ENCODE measurements around the gene SNTG2. TPM values are rescaled to one million over a fixed set of nuclear protein-coding genes. Genes with fewer than 3 reads are reported as not detected.
A peak's percentile ranks its signal among the peaks of the same experiment; 100 is the strongest.

Gene SNTG2
- total RNA-seq, 1 donor: 0.09 TPM

DNA sequence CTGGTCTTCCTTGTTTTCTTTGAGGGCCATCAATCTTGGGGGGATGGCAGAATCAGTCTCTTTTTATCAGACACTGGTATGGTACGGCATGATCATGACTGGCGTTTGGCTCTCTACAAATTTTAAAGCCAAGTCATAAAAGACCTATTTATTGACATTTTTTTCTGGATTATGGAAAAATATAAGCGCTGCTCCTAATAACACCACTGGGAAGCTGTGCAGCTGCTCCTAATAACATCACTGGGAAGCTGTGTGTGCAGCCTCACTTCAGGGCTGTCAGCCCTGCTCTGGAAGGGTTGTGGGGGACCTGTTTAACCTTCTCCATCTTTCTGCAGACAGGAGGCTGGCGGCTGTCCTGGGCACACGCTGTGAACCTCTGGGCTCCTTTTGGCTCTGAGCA, 88.9 kb downstream of the SNTG2 start:
- no peak for DNase-seq (ENCODE audit: low read depth)
- TF ChIP-seq, protein P1, sequence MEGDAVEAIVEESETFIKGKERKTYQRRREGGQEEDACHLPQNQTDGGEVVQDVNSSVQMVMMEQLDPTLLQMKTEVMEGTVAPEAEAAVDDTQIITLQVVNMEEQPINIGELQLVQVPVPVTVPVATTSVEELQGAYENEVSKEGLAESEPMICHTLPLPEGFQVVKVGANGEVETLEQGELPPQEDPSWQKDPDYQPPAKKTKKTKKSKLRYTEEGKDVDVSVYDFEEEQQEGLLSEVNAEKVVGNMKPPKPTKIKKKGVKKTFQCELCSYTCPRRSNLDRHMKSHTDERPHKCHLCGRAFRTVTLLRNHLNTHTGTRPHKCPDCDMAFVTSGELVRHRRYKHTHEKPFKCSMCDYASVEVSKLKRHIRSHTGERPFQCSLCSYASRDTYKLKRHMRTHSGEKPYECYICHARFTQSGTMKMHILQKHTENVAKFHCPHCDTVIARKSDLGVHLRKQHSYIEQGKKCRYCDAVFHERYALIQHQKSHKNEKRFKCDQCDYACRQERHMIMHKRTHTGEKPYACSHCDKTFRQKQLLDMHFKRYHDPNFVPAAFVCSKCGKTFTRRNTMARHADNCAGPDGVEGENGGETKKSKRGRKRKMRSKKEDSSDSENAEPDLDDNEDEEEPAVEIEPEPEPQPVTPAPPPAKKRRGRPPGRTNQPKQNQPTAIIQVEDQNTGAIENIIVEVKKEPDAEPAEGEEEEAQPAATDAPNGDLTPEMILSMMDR (IDR thresholded peaks at IDR 0.05; ENCODE audit: insufficient read depth, low read length): no peak

DNA sequence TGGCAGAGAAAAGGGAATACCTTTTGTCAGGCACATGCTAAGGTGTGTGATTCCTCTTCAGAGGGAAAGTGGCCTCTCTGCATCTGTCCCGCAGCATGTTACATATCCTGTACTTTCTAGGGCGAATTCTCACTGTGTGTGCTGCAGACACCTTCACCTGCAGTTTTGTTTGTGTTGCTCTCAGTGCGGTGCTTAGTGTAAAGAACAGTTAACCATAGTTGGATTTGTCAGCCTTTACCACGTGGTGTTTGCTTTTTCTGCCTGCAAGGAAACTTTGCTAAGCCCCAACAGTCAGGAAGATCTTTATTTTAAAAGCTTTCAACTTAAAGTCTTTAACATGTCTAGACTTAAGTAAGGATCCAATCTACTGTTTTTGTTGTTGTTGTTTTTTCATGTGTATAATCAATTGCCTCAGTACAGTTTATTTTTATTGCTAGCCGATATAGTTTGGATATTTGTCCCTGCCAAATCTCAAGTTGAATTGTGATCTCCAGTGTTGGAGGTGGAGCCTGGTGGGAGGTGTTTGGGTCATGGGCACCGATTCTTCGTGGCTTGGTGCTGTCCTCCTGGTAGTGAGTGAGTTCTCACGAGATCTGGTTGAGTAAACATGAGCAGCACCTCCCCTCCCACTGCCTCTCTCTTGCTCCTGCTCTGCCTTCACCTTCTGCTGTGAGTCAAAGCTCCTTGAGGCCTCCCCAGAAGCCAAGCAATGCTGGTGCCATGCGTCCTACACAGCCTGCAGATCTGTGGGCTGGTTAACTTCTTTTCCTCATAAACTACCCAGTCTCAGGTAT, 90.6 kb downstream of the SNTG2 start:
- H3K4me3 ChIP-seq (ENCODE audit: low read depth, low read length): no peak overlapping the region
- no peak for DNase-seq (ENCODE audit: low read depth)
- TF ChIP-seq, protein P1 (IDR thresholded peaks at IDR 0.05; ENCODE audit: insufficient read depth, low read length): no peak

More for the DNA sequence above, 88.9 kb downstream of the SNTG2 start:
- H3K4me3 ChIP-seq (ENCODE audit: low read depth, low read length): no peak overlapping the region

DNA sequence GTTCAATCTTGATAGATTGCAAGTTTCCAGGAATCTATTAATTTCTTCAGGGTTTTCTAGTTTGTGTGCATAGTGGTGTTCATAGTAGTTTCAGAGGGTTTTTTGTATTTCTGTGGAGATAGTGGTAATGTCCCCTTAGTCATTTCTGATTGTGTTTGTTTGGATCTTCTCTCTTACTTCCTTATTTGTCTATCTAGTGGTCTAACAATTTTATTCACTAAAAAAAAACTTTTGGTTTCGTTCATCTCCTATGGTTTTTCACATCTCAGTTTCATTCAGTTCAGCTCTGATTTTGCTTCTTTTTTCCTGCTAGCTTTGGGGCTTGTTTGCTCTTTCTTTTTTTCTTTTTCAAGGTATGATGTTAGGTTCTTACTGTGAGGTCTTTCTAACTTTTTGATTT, 94.5 kb downstream of the SNTG2 start:
- DNase-seq (ENCODE audit: low read depth): no peak
- TF ChIP-seq, protein P1 (IDR thresholded peaks at IDR 0.05; ENCODE audit: insufficient read depth, low read length): no peak
- H3K4me3 ChIP-seq (ENCODE audit: low read depth, low read length): no peak overlapping the region

DNA sequence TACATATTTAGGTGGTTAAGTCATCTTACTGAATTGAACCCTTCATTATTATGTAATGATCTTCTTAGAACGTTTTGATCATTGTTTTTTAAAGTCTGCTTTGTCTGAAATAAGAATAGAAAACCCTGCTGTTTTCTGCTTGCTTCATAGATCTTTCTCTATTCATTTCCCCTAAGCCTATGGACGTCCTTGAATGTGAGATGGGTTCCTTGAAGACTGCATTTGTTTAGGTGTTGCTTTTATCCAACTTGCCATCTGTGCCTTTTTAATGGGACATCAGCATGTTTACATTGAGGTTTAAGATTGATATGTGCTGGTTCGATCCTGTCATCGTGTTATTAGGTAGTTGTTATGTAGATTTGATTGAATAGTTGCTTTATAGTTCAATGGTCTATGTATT, 95.4 kb downstream of the SNTG2 start:
- no peak for DNase-seq (ENCODE audit: low read depth)
- H3K4me3 ChIP-seq (ENCODE audit: low read depth, low read length): no peak overlapping the region
- TF ChIP-seq, protein P1 (IDR thresholded peaks at IDR 0.05; ENCODE audit: insufficient read depth, low read length): no peak

DNA sequence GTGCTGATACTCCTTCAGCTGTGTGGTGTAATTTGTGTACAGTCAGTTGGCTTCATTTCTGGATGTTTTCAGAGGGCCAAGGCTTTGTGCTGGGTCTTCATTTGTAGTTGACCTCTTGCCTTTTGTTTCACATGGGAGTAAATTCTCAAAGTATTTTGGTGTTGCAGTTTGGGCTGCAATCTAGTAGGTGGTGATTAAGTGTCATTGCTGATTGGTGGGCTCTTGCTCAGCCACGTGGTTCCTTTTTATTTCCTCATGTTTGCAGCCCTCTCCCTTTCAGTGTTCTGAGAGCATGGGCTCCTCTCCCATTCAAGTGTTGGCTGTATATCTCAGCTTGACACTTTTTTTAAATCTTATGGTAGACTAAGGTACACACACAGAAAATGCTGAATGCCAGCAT, 96.8 kb downstream of the SNTG2 start:
- no peak overlapping the region for H3K4me3 ChIP-seq (ENCODE audit: low read depth, low read length)
- TF ChIP-seq, protein P1 (IDR thresholded peaks at IDR 0.05; ENCODE audit: insufficient read depth, low read length): no peak
- peak; percentile 11 for DNase-seq (ENCODE audit: low read depth)

DNA sequence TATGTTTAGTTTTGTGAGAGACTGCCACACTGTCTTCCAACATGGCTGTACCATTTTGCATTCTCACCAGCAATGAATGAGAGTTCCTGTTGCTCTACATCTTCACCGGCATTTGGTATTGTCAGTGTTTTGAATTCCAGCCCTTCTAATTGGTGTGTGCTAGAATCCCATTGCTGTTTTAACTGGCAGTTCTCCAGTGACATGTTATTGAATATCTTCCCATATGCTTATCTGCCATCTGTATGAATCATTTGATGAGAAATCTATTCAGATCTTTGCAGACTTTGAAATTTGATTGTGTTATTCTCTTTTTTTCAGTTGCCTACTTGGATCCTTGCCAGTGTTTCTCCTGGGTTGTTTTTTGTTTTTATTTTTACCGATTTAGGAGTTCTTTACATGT, 99.0 kb downstream of the SNTG2 start:
- DNase-seq (ENCODE audit: low read depth): peak; percentile 35
- no peak overlapping the region for H3K4me3 ChIP-seq (ENCODE audit: low read depth, low read length)
- TF ChIP-seq, protein P1 (IDR thresholded peaks at IDR 0.05; ENCODE audit: insufficient read depth, low read length): no peak
